ENCODE results near the gene HSPA8.

The HSPA8 gene

GRCh38 chr11:123057661-123058305 lies 4.2 kb downstream of the HSPA8 start:
- no peak for TF ChIP-seq CTCF (IDR thresholded peaks at IDR 0.05; ENCODE audit: unreplicated experiment in 3 of 3)

GRCh38 chr11:123056835-123057491 lies 5.0 kb downstream of the HSPA8 start:
- Mint-ChIP-seq H3K27ac (peak overlapping the region in 2 of 3 experiments; percentile 10 to 41), H3K27me3 (ENCODE audit: low read depth) (no peaks in the 10 kb centered on the region), H3K4me3 (peak overlapping the region in 1 of 3 experiments; percentile 48), H3K4me1 (peaks cover 54% of the 10 kb centered on the region), H3K9me3 (no peaks in the 10 kb centered on the region), H3K36me3 (ENCODE audit: low read depth) (peaks cover 70% of the 10 kb centered on the region)
- no peak for TF ChIP-seq CTCF (IDR thresholded peaks at IDR 0.05; ENCODE audit: unreplicated experiment in 3 of 3)

More at GRCh38 chr11:123057661-123058305, 4.2 kb downstream of the HSPA8 start:
- no peaks in the 10 kb centered on the region for H3K27me3 Mint-ChIP-seq (ENCODE audit: low read depth)
- peaks cover 70% of the 10 kb centered on the region for H3K36me3 Mint-ChIP-seq (ENCODE audit: low read depth)
- peak overlapping the region in 1 of 3 experiments; percentile 41 for H3K27ac Mint-ChIP-seq
- H3K4me3 Mint-ChIP-seq, result peak overlapping the region in 2 of 3 experiments; percentile 23 to 48
- H3K4me1 Mint-ChIP-seq, result peaks cover 54% of the 10 kb centered on the region
- no peaks in the 10 kb centered on the region for H3K9me3 Mint-ChIP-seq

GRCh38 chr11:123055191-123055901 lies 6.6 kb downstream of the HSPA8 start:
- no peak overlapping the region for H3K4me3 Mint-ChIP-seq
- H3K27me3 Mint-ChIP-seq (ENCODE audit: low read depth), result no peaks in the 10 kb centered on the region
- H3K36me3 Mint-ChIP-seq (ENCODE audit: low read depth), result peaks cover 56% of the 10 kb centered on the region
- H3K9me3 Mint-ChIP-seq, result no peaks in the 10 kb centered on the region
- peaks cover 43% of the 10 kb centered on the region for H3K4me1 Mint-ChIP-seq
- no peak for TF ChIP-seq CTCF (IDR thresholded peaks at IDR 0.05; ENCODE audit: unreplicated experiment in 3 of 3)
- no peak overlapping the region for H3K27ac Mint-ChIP-seq

- peak; percentile 72 to 81 (median 75) for TF ChIP-seq CTCF (IDR thresholded peaks at IDR 0.05; ENCODE audit: unreplicated experiment in 3 of 3)
- peak overlapping the region; percentile 27 to 44 (median 28) for H3K27ac Mint-ChIP-seq
- peaks cover 34% of the 10 kb centered on the region for H3K4me1 Mint-ChIP-seq
Observed at GRCh38 chr11:123054301-123055065, 7.5 kb downstream of the HSPA8 start.

GRCh38 chr11:123052901-123053721 lies 8.8 kb downstream of the HSPA8 start:
- Mint-ChIP-seq H3K36me3 (ENCODE audit: low read depth) (peaks cover 33% of the 10 kb centered on the region), H3K4me3 (no peak overlapping the region), H3K9me3 (no peaks in the 10 kb centered on the region), H3K27me3 (ENCODE audit: low read depth) (no peaks in the 10 kb centered on the region), H3K27ac (no peak overlapping the region), H3K4me1 (peaks cover 20% of the 10 kb centered on the region)
- TF ChIP-seq CTCF (IDR thresholded peaks at IDR 0.05; ENCODE audit: unreplicated experiment in 3 of 3), result no peak

More at GRCh38 chr11:123054301-123055065, 7.5 kb downstream of the HSPA8 start:
- no peaks in the 10 kb centered on the region for H3K9me3 Mint-ChIP-seq
- no peak overlapping the region for H3K4me3 Mint-ChIP-seq
- H3K27me3 Mint-ChIP-seq (ENCODE audit: low read depth), result no peaks in the 10 kb centered on the region
- H3K36me3 Mint-ChIP-seq (ENCODE audit: low read depth), result peaks cover 47% of the 10 kb centered on the region

Measured in nephron (organoid).